Fibroblast of pulmonary artery (primary cell): ENCODE measurements around the gene NINL.

ENCODE experiments used
- DNase-seq: peaks from one replicate; pipeline ENCODE4 v3.0.0-alpha.2; 2010; ENCODE audit warnings: low read depth
- H3K4me3 ChIP-seq: replicated peaks from 2 replicates; pipeline ENCODE4 v1.5.1; 2011; ENCODE audit warnings: low read depth, mild to moderate bottlenecking, control low read depth, low read length, moderate library complexity
- TF ChIP-seq, protein P1 (sequence below): IDR thresholded peaks from 2 replicates; pipeline ENCODE4 v1.5.1; 2011; ENCODE audit warnings: mild to moderate bottlenecking, control low read depth, low read length, inconsistent platforms; ENCODE audit errors: missing control alignments

Gene NINL

GRCh38 chr20:25485872-25486271 lies 99.5 kb downstream of the NINL start:
- H3K4me3 ChIP-seq, result no peak overlapping the region
- no peak for DNase-seq
- TF ChIP-seq, protein P1, sequence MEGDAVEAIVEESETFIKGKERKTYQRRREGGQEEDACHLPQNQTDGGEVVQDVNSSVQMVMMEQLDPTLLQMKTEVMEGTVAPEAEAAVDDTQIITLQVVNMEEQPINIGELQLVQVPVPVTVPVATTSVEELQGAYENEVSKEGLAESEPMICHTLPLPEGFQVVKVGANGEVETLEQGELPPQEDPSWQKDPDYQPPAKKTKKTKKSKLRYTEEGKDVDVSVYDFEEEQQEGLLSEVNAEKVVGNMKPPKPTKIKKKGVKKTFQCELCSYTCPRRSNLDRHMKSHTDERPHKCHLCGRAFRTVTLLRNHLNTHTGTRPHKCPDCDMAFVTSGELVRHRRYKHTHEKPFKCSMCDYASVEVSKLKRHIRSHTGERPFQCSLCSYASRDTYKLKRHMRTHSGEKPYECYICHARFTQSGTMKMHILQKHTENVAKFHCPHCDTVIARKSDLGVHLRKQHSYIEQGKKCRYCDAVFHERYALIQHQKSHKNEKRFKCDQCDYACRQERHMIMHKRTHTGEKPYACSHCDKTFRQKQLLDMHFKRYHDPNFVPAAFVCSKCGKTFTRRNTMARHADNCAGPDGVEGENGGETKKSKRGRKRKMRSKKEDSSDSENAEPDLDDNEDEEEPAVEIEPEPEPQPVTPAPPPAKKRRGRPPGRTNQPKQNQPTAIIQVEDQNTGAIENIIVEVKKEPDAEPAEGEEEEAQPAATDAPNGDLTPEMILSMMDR, result no peak

DNA sequence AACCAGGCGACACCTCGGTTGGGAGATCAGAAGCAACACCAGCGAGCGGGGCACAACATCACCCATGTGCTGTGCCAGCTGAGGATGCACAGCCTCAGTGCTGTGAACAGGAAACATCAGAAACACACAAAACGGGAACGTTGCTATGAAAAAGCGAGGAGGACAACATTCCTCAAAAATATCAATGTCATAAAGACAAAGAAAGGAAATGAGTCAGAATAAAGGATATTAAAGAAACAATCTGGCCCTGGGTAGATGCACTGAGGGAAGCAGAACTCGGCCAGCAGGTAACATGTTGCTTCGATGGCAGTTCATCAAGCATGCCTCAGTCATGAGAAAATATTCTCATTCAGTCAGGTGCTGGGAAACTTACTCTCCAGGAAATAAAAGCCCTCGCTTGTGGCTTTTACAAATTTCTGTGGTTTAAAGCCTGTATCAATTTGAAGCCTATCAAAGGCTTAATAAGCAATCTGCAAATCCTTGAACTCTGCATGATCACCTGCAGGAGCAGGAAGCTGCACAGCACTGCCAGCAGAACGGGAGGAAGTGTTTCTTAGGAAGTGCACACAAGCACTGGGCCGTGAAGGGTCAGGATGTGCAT lies 100.3 kb downstream of the NINL start:
- DNase-seq, result peak; percentile 74
- TF ChIP-seq, protein P1, result no peak
- H3K4me3 ChIP-seq, result no peak overlapping the region

- TF ChIP-seq, protein P1, result no peak
- no peak for DNase-seq
- no peak overlapping the region for H3K4me3 ChIP-seq
Measured at GRCh38 chr20:25484224-25484846, 101.0 kb downstream of the NINL start.

- no peak for DNase-seq
- TF ChIP-seq, protein P1, result no peak
- no peak overlapping the region for H3K4me3 ChIP-seq
Measured at GRCh38 chr20:25483431-25484132, 101.7 kb downstream of the NINL start.

DNA sequence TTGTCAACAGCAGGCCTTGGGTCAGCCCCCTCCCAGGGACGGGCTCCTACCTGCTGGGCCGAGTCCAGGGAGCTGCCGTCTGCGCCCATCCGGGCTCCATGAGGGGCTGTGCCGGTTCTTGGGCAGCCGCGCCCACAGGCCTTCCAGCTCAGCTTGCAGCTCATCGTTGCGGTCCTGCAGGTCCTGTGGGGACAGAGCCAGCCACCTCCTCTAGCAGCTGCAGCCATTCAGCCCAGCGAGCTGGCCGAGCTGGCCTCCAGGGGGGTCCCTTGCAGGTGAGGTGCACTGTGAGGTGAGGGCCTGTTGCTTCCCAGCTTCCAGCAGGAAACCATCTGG lies 103.4 kb downstream of the NINL start:
- TF ChIP-seq, protein P1, result no peak
- no peak for DNase-seq
- no peak overlapping the region for H3K4me3 ChIP-seq

GRCh38 chr20:25481235-25481917 lies 104.0 kb downstream of the NINL start:
- no peak overlapping the region for H3K4me3 ChIP-seq
- no peak for DNase-seq
- TF ChIP-seq, protein P1, result peak; percentile 9
